HG03060 (cell line): ENCODE measurements around the gene RPS6KA5.
A peak's percentile ranks its signal among the peaks of the same experiment; 100 is the strongest.
"Not testable (repeated sequence)": the region's sequence is repeated elsewhere in the genome, so short reads cannot be mapped to it uniquely, and the experiment has no call there.

Experiments
- ATAC-seq: cut with Tn5 transposase; IDR thresholded peaks from one replicate; pipeline ENCODE4 v1.9.1; 2021; ENCODE audit warnings: low read depth, moderate number of reproducible peaks; ENCODE audit not compliant: unreplicated experiment

RPS6KA5 gene

GRCh38 chr14:91060351-91061055 lies at the start of gene RPS6KA5:
TSS of gene RPS6KA5 (minus strand) at chr14:91060641. CDS start at chr14:91060434, 207 bp downstream.
- peak; percentile 82 for ATAC-seq

DNA sequence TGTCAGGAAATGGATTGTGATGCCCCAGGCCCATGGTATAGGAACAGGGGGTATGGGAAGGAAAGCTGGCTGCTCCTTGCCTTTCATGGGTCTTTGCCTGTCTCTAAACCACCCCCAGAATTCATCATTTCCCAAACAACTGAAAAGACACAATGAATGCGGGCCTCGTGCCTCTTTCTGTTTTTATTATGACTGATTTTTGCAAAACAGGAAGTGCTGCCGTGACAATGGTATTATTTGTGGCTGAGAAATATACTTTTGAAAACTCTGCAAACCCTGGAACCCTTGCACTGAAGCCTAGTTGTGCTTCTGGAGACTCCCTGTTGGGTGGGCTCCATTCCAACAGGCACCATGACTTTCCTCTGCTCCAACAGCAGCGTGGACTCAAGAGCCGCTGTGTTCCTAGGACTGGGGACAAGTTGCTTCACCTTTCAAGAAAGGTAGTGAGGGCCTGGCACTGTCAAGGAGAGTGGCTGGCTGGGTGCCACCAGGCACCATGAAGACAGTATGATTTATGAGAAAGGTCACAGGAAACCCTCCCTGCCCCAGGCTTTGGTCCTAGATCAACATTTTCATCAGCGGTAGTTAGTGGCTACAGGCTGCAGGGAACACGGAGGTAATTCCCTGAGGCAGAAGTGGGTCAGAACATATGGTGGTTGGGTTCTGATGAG lies 48.6 kb upstream of the RPS6KA5 start:
- no peak for ATAC-seq

DNA sequence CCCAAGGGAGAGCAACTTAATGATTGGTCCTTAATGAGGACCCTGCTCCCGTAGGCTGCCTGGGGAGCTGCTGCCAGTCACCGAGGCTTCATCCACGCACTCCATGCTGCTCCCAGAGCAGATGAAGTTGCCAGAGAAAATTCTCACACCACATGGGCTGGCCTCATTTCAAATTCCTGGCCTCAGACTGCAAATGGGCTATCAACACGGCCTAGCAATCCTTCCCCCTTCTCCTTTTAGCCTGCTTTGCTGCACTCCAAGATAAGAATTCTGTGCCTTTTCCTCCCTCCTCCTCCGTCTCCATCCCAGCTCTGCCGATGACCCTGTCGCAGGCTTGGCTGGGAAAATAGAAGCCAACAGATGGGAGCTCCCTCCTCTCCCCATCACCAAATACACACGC lies 42.7 kb upstream of the RPS6KA5 start:
- ATAC-seq, result no peak

GRCh38 chr14:91100102-91100501 lies 39.7 kb upstream of the RPS6KA5 start:
- ATAC-seq, result no peak

DNA sequence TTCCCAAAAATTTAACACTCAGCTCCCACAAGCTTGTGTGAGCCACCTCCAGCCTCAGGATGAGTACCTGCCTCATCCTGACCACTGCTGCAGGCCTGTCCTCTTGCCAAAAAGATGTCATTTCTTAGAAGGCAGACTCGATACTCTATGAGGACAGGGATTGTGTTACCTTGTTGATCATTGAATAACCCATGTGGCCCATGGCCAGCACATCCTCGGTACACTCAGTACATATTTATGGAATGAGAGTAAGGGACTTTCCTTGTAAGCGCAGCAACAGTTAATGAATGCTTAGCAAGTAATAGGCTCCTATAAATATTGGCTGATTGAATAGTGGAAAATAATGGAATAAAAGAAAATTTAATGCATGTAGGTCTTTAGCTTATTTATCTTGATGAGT lies 38.1 kb upstream of the RPS6KA5 start:
- no peak for ATAC-seq

GRCh38 chr14:91097657-91098056 lies 37.2 kb upstream of the RPS6KA5 start:
- not testable (repeated sequence) for ATAC-seq

- no peak for ATAC-seq
Measured at GRCh38 chr14:91095178-91095577, 34.7 kb upstream of the RPS6KA5 start.

DNA sequence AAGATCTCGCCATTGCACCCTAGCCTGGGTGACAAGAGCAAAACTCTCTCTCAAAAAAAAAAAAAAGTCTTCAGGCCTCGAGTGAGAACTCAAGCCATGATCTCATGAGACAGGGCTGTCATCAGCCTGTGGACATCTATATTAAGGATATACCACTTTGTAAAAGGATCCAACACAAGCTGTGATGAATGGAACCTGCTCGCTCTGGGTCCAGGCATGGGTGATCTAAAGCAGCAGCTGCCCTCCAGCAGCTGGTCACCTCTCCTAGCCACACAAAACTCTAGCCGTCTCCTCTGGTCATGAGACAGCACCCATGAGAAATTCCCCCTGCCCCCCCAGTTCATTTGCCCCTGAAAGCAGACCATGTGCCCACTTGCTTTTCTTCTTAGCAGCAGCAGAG lies 34.3 kb upstream of the RPS6KA5 start:
- no peak for ATAC-seq

DNA sequence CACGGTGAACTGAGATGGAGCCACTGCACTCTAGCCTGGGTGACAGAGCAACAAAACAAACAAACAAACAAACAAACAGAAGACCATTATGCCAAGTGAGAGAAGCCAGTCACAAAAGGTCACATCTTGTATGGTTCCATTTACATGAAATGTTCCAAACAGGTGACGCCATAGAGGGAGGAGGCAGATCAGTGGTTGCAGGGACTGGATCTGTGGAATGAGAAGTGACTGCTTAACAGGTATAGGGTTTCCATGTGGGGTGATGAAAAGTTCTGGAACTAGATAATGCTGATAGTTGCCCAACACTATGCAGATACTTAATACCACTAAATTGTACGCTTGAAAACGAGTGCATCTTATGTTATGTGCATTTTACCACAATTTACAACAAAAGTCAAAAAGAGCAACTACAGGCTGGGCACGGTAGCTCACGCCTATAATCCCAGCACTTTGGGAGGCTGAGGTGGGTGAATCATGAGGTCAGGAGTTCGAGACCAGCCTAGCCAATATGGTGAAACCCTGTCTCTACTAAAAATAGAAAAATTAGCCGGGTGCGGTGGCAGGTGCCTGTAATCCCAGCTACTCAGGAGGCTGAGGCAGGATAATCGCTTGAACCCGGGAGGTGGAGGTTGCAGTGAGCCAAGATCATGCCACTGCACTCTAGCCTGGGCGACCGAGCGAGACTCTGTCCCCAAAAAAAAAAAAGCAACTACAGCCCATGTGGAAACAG lies 33.5 kb upstream of the RPS6KA5 start:
- ATAC-seq, result not testable (repeated sequence)

DNA sequence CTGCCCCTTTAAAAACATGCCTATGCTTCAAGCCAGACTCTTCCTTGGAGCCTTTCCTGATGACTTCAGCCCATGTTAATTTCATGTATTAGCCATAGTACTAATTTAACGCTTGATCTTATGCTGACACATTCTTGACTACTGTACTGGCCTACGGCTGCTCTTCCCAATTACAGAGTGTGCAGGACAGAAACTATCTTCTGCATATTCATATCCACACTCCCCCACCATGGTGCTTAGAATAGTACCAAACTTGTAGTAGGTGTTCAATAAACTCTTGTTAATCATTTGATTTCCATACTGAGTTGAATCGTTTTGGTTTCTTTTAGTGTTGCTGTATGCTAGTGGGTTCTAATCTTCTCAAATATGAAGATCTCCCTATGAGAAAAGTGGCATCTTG lies 31.6 kb upstream of the RPS6KA5 start:
- no peak for ATAC-seq

DNA sequence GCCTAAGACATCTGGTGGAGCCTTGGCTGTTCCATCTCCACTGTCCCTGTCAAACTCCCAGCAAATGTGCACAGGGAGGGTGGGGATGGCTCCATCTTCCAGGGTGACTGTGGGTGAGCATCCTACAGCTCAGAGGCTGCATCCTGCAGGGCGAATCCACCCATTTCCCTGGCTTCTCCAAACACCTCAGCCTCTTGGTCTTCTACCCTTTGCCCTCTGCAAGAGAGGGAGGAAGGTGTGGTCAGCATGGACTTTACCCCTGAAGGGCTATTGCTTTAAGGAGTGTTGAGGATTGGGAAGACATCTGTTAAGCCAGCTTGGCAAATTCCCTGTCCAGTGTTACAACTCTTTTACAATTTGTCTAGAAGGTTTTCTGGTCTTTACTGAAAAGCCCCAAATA lies 30.3 kb upstream of the RPS6KA5 start:
- no peak for ATAC-seq

GRCh38 chr14:91089958-91090535 lies 29.6 kb upstream of the RPS6KA5 start:
- ATAC-seq, result no peak

DNA sequence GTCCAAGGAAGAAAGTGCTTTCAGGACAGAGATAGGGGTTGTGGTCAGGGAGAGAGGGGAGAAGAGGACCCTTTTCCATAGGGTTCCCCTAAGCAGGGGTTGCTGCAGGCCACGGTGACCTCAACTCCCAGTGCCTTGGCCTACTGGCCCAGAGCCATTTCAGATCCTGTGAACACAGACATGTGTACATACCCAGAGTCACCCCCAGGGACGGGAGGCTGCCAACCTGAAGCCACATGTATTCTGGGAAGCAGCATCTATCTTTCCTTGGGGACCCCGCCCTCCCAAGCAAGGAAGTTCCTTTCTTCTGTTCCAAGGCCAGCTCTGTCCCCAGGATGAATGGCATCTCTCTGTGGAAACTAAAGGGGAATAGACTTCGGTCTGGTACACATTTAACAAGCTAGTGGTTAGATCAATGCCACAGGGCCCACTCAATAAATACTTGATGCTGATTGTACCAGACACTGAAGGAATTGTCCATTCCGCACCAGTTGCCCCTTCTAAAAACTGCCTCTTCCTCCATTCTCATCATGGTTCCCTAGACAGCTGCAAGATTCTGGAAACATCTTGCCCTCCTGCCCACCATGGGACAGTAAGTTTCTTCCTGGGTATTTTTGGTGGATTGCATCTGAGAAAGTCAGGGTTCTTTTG lies 28.3 kb upstream of the RPS6KA5 start:
- no peak for ATAC-seq

DNA sequence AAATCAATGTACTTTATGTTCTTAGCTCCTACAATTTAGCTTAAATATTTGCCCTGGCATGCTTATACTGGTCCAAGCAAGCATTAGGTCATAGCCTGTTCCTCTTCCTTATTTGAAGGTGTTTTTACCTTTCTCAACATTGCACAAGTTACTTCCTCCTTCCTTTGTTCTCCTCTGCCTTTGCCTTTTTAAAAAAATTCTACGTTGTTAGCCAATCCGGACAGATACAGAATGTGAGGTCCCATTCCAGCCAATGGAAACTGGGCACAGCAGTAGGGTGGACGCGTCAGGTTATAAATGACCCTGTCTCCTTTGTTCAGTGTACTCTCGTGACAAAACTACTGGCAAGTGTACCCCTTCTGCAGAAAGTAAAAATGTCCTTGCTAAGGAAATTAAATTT lies 27.0 kb upstream of the RPS6KA5 start:
- ATAC-seq, result not testable (repeated sequence)

DNA sequence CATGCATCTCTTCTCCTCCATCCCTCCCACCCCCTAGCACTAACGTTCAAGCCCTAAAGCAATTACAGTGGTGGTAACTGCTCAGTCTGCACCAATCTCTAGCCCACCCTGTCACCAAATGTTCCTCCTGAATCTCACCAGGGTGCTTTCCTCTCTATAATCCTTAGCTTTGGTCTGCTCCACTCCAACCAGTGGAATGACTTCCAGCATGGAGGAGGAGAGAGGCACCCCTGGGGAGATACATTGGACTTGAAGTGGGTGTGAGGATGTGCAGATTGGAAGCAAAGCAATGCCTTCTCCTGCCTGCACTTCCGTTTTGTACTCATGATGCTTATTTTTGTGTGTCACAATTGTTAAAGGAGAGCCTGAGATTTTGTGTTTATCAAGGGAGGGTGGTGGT lies 24.1 kb upstream of the RPS6KA5 start:
- no peak for ATAC-seq

DNA sequence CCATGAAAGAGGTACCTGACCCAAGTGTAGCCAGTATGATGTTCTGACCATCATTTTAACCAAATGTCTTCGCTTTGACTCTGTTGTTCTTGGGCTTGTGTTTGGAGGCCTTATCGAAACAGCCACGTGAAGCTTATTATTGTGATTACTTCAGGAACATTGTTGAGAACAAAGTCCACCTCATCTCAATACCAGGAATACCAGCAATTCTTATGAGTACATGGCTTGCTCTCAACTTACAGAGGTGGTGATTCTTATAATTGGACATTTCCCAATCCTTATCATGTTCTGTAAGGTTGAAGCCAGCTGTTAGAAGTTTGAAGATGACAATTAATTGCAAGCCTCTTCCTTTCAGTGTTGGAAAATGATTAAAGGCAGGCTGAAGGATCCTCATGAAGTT lies 21.8 kb upstream of the RPS6KA5 start:
- no peak for ATAC-seq

DNA sequence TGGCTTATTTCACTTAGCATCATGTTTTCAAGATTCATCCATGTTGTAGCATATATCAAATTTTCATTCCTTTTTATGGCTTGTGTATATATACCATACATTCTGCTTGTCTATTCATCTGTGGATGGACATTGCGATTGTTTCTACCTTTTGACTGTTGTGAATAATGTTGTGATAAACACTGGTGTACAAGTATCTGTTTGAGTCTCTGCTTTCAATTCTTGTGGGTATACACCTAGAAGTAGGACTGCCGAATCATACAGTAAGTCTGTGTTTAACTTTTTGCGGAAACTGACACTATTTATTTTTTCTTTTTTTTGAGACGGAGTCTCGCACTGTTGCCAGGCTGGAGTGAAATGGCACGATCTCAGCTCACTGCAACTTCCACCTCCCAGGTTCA lies 19.6 kb upstream of the RPS6KA5 start:
- ATAC-seq, result no peak

DNA sequence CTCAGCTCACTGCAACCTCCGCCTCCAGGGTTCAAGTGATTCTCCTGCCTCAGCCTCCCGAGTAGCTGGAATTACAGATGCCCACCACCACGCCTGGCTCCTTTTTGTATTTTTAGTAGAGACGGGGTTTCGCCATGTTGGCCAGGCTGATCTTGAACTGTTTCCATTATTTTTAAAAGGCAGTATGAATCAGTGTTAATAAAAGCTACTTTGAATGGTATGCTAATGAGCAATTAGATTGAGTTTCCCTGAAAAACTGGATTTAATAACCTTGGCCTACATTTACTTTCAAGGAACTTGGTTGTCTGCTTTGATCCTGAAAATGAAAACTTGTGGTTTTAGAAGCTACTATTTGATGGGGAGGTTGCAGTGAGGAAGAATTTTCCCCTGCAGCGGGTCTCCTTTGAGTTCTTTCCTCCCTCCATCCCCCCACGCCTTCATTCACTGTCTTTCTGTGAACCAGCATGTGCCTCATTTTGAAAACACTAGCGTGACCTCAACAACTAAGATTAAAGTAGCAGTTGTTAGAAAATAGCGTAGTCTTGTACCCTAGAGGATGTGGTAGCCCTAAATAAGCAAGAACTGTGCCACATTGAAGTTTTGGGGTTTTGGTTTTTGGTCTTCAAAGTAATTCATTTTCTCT lies 17.8 kb upstream of the RPS6KA5 start:
- peak; percentile 67 for ATAC-seq

DNA sequence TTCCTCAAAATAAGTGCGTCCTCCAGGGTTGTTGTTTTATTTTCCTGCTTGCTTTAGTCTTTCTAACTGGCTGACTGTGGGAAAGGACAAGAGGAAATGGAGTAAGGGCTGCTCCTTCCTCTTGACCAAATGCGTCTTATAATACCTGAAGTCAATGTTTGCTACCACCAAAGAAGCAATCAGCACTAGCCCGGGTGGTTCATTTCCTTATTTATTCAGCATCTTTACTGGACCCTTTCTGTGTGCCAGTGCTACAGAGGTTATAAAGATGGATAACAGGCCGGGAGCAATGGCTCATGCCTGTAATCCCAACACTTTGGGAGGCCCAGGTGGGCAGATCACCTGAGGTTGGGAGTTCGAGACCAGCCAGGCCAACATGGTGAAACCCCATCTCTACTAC lies 15.1 kb upstream of the RPS6KA5 start:
- ATAC-seq, result no peak

DNA sequence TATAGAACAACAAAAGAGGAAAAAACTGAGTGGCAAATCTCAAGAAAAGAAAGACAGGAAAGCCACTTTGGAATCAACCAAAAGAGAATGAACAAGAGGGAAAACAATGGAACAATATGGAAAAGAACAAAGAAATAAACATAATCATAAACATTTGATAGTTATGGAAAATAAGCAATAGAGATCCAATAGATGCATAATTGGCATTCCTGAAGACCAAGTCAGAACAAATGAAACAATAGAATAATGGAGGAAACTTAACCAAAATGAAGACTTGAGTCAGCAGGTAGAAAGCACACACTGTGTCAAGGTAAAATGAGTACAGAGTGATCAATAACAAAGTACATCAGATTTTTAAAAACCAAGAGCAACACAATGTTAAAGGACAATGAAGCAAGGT lies 10.1 kb upstream of the RPS6KA5 start:
- no peak for ATAC-seq
